ENCODE measurements around the gene EML1. TPM values are rescaled to one million over a fixed set of nuclear protein-coding genes. Genes with fewer than 3 reads are reported as not detected.

EML1 gene
- polyA plus RNA-seq, 1 donor from 2014 or later: 21.7 TPM

DNA sequence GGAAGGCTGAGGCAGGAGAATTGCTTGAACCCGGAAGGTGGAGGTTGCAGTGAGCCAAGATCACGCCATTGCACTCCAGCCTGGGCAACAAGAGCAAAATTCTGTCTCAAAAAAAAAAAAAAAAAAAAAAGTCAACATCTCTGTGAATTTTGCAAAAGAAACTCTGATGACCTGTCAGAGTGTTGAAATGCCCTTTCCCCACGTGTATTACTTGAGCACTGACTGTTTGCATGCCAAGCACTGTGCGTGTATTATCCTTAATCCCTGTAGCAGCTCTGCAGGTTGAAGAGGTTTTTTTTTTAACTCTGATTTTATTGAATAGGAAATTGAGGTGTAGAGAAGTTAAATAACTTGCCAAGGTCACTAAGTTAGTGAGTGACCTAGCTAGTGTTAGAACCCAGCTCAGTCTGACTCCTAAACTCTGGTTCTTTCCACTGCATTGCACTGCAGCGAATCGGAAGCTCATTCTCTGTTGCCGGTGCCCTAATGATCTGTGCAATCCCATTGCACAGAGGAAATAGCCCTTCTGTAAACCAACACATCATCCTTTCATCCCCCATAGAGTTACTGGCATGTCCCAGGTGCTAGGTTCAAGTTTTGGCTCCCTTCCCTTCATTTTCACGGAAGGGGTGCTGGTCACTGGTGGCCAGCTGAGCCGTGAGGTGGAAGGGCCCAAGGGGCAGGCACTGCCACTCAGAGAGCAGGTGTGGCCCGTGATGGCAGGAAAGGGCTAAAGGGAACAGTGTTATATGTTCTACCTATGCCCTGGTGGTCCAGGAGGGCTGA, 122.3 kb downstream of the EML1 start:
- Histone ChIP-seq H3K9me3 (ENCODE audit: low read length) (no peaks in the 10 kb centered on the region), H3K9me2 (ENCODE audit: insufficient read depth, low read length) (no peaks in the 10 kb centered on the region), H3K79me2 (replicated peaks; ENCODE audit: insufficient read depth, low read length) (no peaks in the 10 kb centered on the region), H4K20me1 (ENCODE audit: insufficient read depth) (no peaks in the 10 kb centered on the region), H3K36me3 (ENCODE audit: insufficient read depth, low read length) (no peaks in the 10 kb centered on the region), H3K27ac (ENCODE audit: low read length) (no peak overlapping the region), H3F3A (ENCODE audit: insufficient read depth, low read length, poor library complexity, severe bottlenecking) (no peaks in the 10 kb centered on the region), H3K27me3 (ENCODE audit: insufficient read depth, low read depth, low read length) (no peaks in the 10 kb centered on the region), H2AFZ (ENCODE audit: low read depth, low read length) (no peak overlapping the region), H3K9ac (ENCODE audit: low read length) (no peak overlapping the region), H3K4me2 (ENCODE audit: low read length) (no peak overlapping the region), H3K4me3 (ENCODE audit: low read length) (no peak overlapping the region)
- TF ChIP-seq EZH2 (IDR thresholded peaks at IDR 0.05; ENCODE audit: borderline replicate concordance, insufficient read depth, low read length, poor library complexity, severe bottlenecking) (no peak), POLR2AphosphoS5 (IDR thresholded peaks at IDR 0.05) (no peak), TAF1 (IDR thresholded peaks at IDR 0.05; ENCODE audit: low read depth) (no peak), SMC3 (conservative IDR thresholded peaks at IDR 0.05; ENCODE audit: poor library complexity) (no peak), MXI1 (conservative IDR thresholded peaks at IDR 0.05; ENCODE audit: poor library complexity, severe bottlenecking) (no peak), EP300 (conservative IDR thresholded peaks at IDR 0.05; ENCODE audit: poor library complexity, severe bottlenecking) (no peak), RAD21 (conservative IDR thresholded peaks at IDR 0.05) (no peak)
- TF ChIP-seq, protein P1, sequence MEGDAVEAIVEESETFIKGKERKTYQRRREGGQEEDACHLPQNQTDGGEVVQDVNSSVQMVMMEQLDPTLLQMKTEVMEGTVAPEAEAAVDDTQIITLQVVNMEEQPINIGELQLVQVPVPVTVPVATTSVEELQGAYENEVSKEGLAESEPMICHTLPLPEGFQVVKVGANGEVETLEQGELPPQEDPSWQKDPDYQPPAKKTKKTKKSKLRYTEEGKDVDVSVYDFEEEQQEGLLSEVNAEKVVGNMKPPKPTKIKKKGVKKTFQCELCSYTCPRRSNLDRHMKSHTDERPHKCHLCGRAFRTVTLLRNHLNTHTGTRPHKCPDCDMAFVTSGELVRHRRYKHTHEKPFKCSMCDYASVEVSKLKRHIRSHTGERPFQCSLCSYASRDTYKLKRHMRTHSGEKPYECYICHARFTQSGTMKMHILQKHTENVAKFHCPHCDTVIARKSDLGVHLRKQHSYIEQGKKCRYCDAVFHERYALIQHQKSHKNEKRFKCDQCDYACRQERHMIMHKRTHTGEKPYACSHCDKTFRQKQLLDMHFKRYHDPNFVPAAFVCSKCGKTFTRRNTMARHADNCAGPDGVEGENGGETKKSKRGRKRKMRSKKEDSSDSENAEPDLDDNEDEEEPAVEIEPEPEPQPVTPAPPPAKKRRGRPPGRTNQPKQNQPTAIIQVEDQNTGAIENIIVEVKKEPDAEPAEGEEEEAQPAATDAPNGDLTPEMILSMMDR (IDR thresholded peaks at IDR 0.05; ENCODE audit: poor library complexity, severe bottlenecking): no peak
- TF ChIP-seq, protein P2, sequence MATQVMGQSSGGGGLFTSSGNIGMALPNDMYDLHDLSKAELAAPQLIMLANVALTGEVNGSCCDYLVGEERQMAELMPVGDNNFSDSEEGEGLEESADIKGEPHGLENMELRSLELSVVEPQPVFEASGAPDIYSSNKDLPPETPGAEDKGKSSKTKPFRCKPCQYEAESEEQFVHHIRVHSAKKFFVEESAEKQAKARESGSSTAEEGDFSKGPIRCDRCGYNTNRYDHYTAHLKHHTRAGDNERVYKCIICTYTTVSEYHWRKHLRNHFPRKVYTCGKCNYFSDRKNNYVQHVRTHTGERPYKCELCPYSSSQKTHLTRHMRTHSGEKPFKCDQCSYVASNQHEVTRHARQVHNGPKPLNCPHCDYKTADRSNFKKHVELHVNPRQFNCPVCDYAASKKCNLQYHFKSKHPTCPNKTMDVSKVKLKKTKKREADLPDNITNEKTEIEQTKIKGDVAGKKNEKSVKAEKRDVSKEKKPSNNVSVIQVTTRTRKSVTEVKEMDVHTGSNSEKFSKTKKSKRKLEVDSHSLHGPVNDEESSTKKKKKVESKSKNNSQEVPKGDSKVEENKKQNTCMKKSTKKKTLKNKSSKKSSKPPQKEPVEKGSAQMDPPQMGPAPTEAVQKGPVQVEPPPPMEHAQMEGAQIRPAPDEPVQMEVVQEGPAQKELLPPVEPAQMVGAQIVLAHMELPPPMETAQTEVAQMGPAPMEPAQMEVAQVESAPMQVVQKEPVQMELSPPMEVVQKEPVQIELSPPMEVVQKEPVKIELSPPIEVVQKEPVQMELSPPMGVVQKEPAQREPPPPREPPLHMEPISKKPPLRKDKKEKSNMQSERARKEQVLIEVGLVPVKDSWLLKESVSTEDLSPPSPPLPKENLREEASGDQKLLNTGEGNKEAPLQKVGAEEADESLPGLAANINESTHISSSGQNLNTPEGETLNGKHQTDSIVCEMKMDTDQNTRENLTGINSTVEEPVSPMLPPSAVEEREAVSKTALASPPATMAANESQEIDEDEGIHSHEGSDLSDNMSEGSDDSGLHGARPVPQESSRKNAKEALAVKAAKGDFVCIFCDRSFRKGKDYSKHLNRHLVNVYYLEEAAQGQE (IDR thresholded peaks at IDR 0.05; ENCODE audit: borderline replicate concordance): no peak

DNA sequence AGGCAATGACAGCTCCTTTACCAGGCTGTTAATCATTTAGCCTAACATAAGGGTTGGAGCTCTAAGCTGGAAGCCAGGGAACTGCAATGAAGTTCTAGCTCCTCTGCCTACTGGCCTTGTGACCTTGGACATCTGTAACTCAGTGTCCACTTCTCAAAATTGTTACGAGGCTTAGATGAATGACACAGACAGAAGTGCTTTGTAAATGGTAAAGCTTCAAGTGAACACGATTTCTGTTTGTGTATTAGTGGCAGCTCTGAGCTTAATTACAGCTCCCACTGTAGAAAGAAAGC, 122.8 kb downstream of the EML1 start:
- no peaks in the 10 kb centered on the region for H3K9me2 ChIP-seq (ENCODE audit: insufficient read depth, low read length)
- H2AFZ ChIP-seq (ENCODE audit: low read depth, low read length): no peak overlapping the region
- H3K9me3 ChIP-seq (ENCODE audit: low read length): no peaks in the 10 kb centered on the region
- H3K4me3 ChIP-seq (ENCODE audit: low read length): no peak overlapping the region
- H3K36me3 ChIP-seq (ENCODE audit: insufficient read depth, low read length): no peaks in the 10 kb centered on the region
- H3K27me3 ChIP-seq (ENCODE audit: insufficient read depth, low read depth, low read length): no peaks in the 10 kb centered on the region
- TF ChIP-seq EZH2 (IDR thresholded peaks at IDR 0.05; ENCODE audit: borderline replicate concordance, insufficient read depth, low read length, poor library complexity, severe bottlenecking) (no peak), SMC3 (conservative IDR thresholded peaks at IDR 0.05; ENCODE audit: poor library complexity) (no peak), RAD21 (conservative IDR thresholded peaks at IDR 0.05) (no peak), MXI1 (conservative IDR thresholded peaks at IDR 0.05; ENCODE audit: poor library complexity, severe bottlenecking) (no peak), POLR2AphosphoS5 (IDR thresholded peaks at IDR 0.05) (no peak), EP300 (conservative IDR thresholded peaks at IDR 0.05; ENCODE audit: poor library complexity, severe bottlenecking) (no peak), TAF1 (IDR thresholded peaks at IDR 0.05; ENCODE audit: low read depth) (no peak)
- TF ChIP-seq, protein P2 (IDR thresholded peaks at IDR 0.05; ENCODE audit: borderline replicate concordance): no peak
- TF ChIP-seq, protein P1 (IDR thresholded peaks at IDR 0.05; ENCODE audit: poor library complexity, severe bottlenecking): no peak
- no peaks in the 10 kb centered on the region for H4K20me1 ChIP-seq (ENCODE audit: insufficient read depth)
- no peak overlapping the region for H3K9ac ChIP-seq (ENCODE audit: low read length)
- H3K4me2 ChIP-seq (ENCODE audit: low read length): no peak overlapping the region
- no peaks in the 10 kb centered on the region for H3F3A ChIP-seq (ENCODE audit: insufficient read depth, low read length, poor library complexity, severe bottlenecking)
- no peaks in the 10 kb centered on the region for H3K79me2 ChIP-seq (replicated peaks; ENCODE audit: insufficient read depth, low read length)
- H3K27ac ChIP-seq (ENCODE audit: low read length): no peak overlapping the region

All from neural cell (in vitro differentiated cells).